Skeletal muscle tissue (tissue), 4 donors: ENCODE data around the gene ATP1A1. TPM values are rescaled to one million over a fixed set of nuclear protein-coding genes. Genes with fewer than 3 reads are reported as not detected.

ENCODE experiments used
- H3K27ac ChIP-seq: one replicate; pipeline ENCODE4 v1.7.0; 2013; ENCODE audit warnings: mild to moderate bottlenecking, low read depth, low read length, inconsistent platforms
- H3K27me3 ChIP-seq, 3 donors: one replicate each; pipeline ENCODE4 v1.7.0; 2013; ENCODE audit warnings: low read length in 3 of 3; ENCODE audit not compliant: control insufficient read depth in 3 of 3, insufficient read depth in 3 of 3
- H3K36me3 ChIP-seq, 3 donors: one replicate each; pipeline ENCODE4 v1.7.0; 2013; ENCODE audit warnings: low read length in 3 of 3; ENCODE audit not compliant: control insufficient read depth in 3 of 3, insufficient read depth in 3 of 3
- H3K4me1 ChIP-seq, 3 donors: one replicate each; pipeline ENCODE4 v1.7.0; 2013; ENCODE audit warnings: low read length in 3 of 3, mild to moderate bottlenecking in 3 of 3; ENCODE audit not compliant: control insufficient read depth in 3 of 3, insufficient read depth in 3 of 3
- H3K4me3 ChIP-seq, 3 donors: one replicate each; pipeline ENCODE4 v1.7.0; 2013; ENCODE audit warnings: low read length in 3 of 3
- H3K9ac ChIP-seq, 3 donors: one replicate each; pipeline ENCODE4 v1.7.0; 2013; ENCODE audit warnings: low read length in 3 of 3, mild to moderate bottlenecking in 3 of 3, moderate library complexity in 2 of 3, low read depth in 1 of 3
- H3K9me3 ChIP-seq, 3 donors: one replicate each; pipeline ENCODE4 v1.7.0; 2013; ENCODE audit warnings: low read length in 3 of 3; ENCODE audit not compliant: control insufficient read depth in 3 of 3
- total RNA-seq: library from RNA; depleted of rRNA; stranded (reverse); fragments of >200 nt; gene quantifications from one replicate; pipeline ENCODE4 v1.2.3, GENCODE V29; 2014
- donor health status: Osteomylitis.

The ATP1A1 gene
- total RNA-seq, 1 donor from 2014 or later, result 74.1 TPM

GRCh38 chr1:116331523-116331922, 41.5 kb upstream of the ATP1A1 start:
- Histone ChIP-seq H3K9me3 (no peaks in the 10 kb centered on the region), H3K4me1 (peaks cover 0 to 7% (median 6%) of the 10 kb centered on the region in 3 donors), H3K27ac (no peak overlapping the region), H3K4me3 (no peak overlapping the region), H3K27me3 (no peaks in the 10 kb centered on the region), H3K36me3 (no peaks in the 10 kb centered on the region), H3K9ac (no peak overlapping the region)

- Histone ChIP-seq H3K36me3 (no peaks in the 10 kb centered on the region), H3K27ac (no peak overlapping the region), H3K9ac (no peak overlapping the region), H3K4me1 (peaks cover 0 to 7% (median 6%) of the 10 kb centered on the region in 3 donors), H3K27me3 (no peaks in the 10 kb centered on the region), H3K4me3 (no peak overlapping the region), H3K9me3 (no peaks in the 10 kb centered on the region)
Observed at GRCh38 chr1:116332451-116332850, 40.6 kb upstream of the ATP1A1 start.

- peaks cover 0 to 7% (median 6%) of the 10 kb centered on the region in 3 donors for H3K4me1 ChIP-seq
- H3K9ac ChIP-seq, result no peak overlapping the region
- H3K9me3 ChIP-seq, result no peaks in the 10 kb centered on the region
- no peaks in the 10 kb centered on the region for H3K36me3 ChIP-seq
- no peaks in the 10 kb centered on the region for H3K27me3 ChIP-seq
- no peak overlapping the region for H3K27ac ChIP-seq
- no peak overlapping the region for H3K4me3 ChIP-seq
Observed at GRCh38 chr1:116333171-116334014, 39.7 kb upstream of the ATP1A1 start.

- no peaks in the 10 kb centered on the region for H3K9me3 ChIP-seq
- no peak overlapping the region for H3K9ac ChIP-seq
- H3K36me3 ChIP-seq, result no peaks in the 10 kb centered on the region
- no peak overlapping the region for H3K27ac ChIP-seq
- H3K27me3 ChIP-seq, result no peaks in the 10 kb centered on the region
- peaks cover 0 to 7% (median 6%) of the 10 kb centered on the region in 3 donors for H3K4me1 ChIP-seq
- no peak overlapping the region for H3K4me3 ChIP-seq
Observed at GRCh38 chr1:116334015-116334547, 39.0 kb upstream of the ATP1A1 start.

GRCh38 chr1:116334868-116335635, 38.0 kb upstream of the ATP1A1 start:
- Histone ChIP-seq H3K4me3 (no peak overlapping the region), H3K27me3 (no peaks in the 10 kb centered on the region), H3K9ac (no peak overlapping the region), H3K27ac (no peak overlapping the region), H3K36me3 (no peaks in the 10 kb centered on the region), H3K4me1 (peaks cover 0 to 6% (median 4%) of the 10 kb centered on the region in 3 donors), H3K9me3 (no peaks in the 10 kb centered on the region)

- Histone ChIP-seq H3K27me3 (no peaks in the 10 kb centered on the region), H3K4me1 (no peaks in the 10 kb centered on the region), H3K9ac (no peak overlapping the region), H3K27ac (no peak overlapping the region), H3K9me3 (no peaks in the 10 kb centered on the region), H3K36me3 (no peaks in the 10 kb centered on the region), H3K4me3 (no peak overlapping the region)
Observed at GRCh38 chr1:116335850-116336624, 37.0 kb upstream of the ATP1A1 start.

GRCh38 chr1:116337398-116337797, 35.6 kb upstream of the ATP1A1 start:
- no peaks in the 10 kb centered on the region for H3K27me3 ChIP-seq
- no peak overlapping the region for H3K9ac ChIP-seq
- H3K9me3 ChIP-seq, result no peaks in the 10 kb centered on the region
- no peaks in the 10 kb centered on the region for H3K36me3 ChIP-seq
- H3K4me1 ChIP-seq, result no peaks in the 10 kb centered on the region
- no peak overlapping the region for H3K4me3 ChIP-seq
- H3K27ac ChIP-seq, result no peak overlapping the region

GRCh38 chr1:116338400-116338799, 34.6 kb upstream of the ATP1A1 start:
- no peak overlapping the region for H3K4me3 ChIP-seq
- H3K27ac ChIP-seq, result no peak overlapping the region
- H3K36me3 ChIP-seq, result no peaks in the 10 kb centered on the region
- H3K9me3 ChIP-seq, result no peaks in the 10 kb centered on the region
- no peaks in the 10 kb centered on the region for H3K27me3 ChIP-seq
- no peak overlapping the region for H3K9ac ChIP-seq
- H3K4me1 ChIP-seq, result no peaks in the 10 kb centered on the region

- H3K9ac ChIP-seq, result no peak overlapping the region
- peaks cover 0 to 1% (median 0%) of the 10 kb centered on the region in 3 donors for H3K4me1 ChIP-seq
- H3K36me3 ChIP-seq, result no peaks in the 10 kb centered on the region
- H3K27ac ChIP-seq, result no peak overlapping the region
- no peaks in the 10 kb centered on the region for H3K27me3 ChIP-seq
- no peak overlapping the region for H3K4me3 ChIP-seq
- H3K9me3 ChIP-seq, result no peaks in the 10 kb centered on the region
Observed at GRCh38 chr1:116340506-116341231, 32.4 kb upstream of the ATP1A1 start.
